ENCODE data around the gene SMCO3. TPM values are rescaled to one million over a fixed set of nuclear protein-coding genes. Genes with fewer than 3 reads are reported as not detected.

The SMCO3 gene
- total and polyA plus RNA-seq, 2 of the 13 experiments (the other 11 are each of a cell fraction or from before 2014, with no cell fraction given), result 0.29 to 0.42 TPM

GRCh38 chr12:14774074-14774905 is 39.7 kb downstream of the SMCO3 start (continued):
- TF ChIP-seq PRDM10 (CRISPR knock-in tag; IDR thresholded peaks at IDR 0.05; ENCODE audit: low read depth) (no peak), SIN3A (IDR thresholded peaks at IDR 0.05; ENCODE audit: borderline replicate concordance, low read depth, low read length) (peak; percentile 21; the same call in 1 of the 2 replicates), CREB1 (IDR thresholded peaks at IDR 0.05) (no peak), CREB1 (CRISPR knock-in tag; IDR thresholded peaks at IDR 0.05) (peak; percentile 41; the same call in 1 of the 2 replicates), ATF6 (CRISPR knock-in tag; conservative IDR thresholded peaks at IDR 0.05) (no peak), ZNF136 (CRISPR knock-in tag; IDR thresholded peaks at IDR 0.05; ENCODE audit: low read depth) (no peak), ZBTB38 (CRISPR knock-in tag; IDR thresholded peaks at IDR 0.05) (no peak), SIX4 (CRISPR knock-in tag; IDR thresholded peaks at IDR 0.05) (no peak), ZNF607 (CRISPR knock-in tag; IDR thresholded peaks at IDR 0.05; ENCODE audit: borderline replicate concordance) (no peak), RAD21 (CRISPR knock-in tag; IDR thresholded peaks at IDR 0.05) (no peak), TAF1 (CRISPR knock-in tag; IDR thresholded peaks at IDR 0.05) (peak; percentile 74; the same call in 1 of the 2 replicates), ZNF510 (CRISPR knock-in tag; IDR thresholded peaks at IDR 0.05; ENCODE audit: low read depth) (no peak), HMG20A (CRISPR knock-in tag; IDR thresholded peaks at IDR 0.05; ENCODE audit: borderline replicate concordance) (no peak), MLXIP (CRISPR knock-in tag; IDR thresholded peaks at IDR 0.05; ENCODE audit: borderline replicate concordance) (no peak), RBFOX2 (IDR thresholded peaks at IDR 0.05; ENCODE audit: low read depth, low read length) (peak; percentile 84), ZBTB46 (CRISPR knock-in tag; IDR thresholded peaks at IDR 0.05; ENCODE audit: borderline replicate concordance) (no peak), IKZF4 (CRISPR knock-in tag; IDR thresholded peaks at IDR 0.05; ENCODE audit: borderline replicate concordance, low read depth, not compliant biosample characterization) (no peak), AGO1 (IDR thresholded peaks at IDR 0.05; ENCODE audit: low read depth, low read length, poor library complexity, severe bottlenecking) (no peak)
